ENCODE results near the gene DCAF10.
"Not testable (repeated sequence)": the region's sequence is repeated elsewhere in the genome, so short reads cannot be mapped to it uniquely, and the experiment has no call there.

Gene DCAF10

GRCh38 chr9:37870799-37871176 is 70.2 kb downstream of the DCAF10 start:
- H3K9ac ChIP-seq (ENCODE audit: insufficient read length, low read depth): no peak overlapping the region
- no peak for DNase-seq (ENCODE audit: low read depth, low spot score)
- no peak overlapping the region for H3K4me3 ChIP-seq (ENCODE audit: insufficient read length, low read depth)
- TF ChIP-seq ZNF274 (IDR thresholded peaks at IDR 0.05; ENCODE audit: low read depth, low read length) (no peak), YY1 (IDR thresholded peaks at IDR 0.05; ENCODE audit: insufficient read depth, insufficient read length) (no peak), SUZ12 (IDR thresholded peaks at IDR 0.05; ENCODE audit: extremely low read depth, insufficient read depth, insufficient read length) (no peak)
- no peaks in the 10 kb centered on the region for H3K36me3 ChIP-seq (ENCODE audit: insufficient read depth, insufficient read length, low read length)
- H3K4me1 ChIP-seq (ENCODE audit: insufficient read depth, insufficient read length): no peaks in the 10 kb centered on the region
- H3K9me3 ChIP-seq (ENCODE audit: insufficient read depth, low read length): no peaks in the 10 kb centered on the region
- H3K27me3 ChIP-seq (ENCODE audit: insufficient read depth, insufficient read length): no peaks in the 10 kb centered on the region

GRCh38 chr9:37873955-37874354 is 73.4 kb downstream of the DCAF10 start:
- H3K9me3 ChIP-seq (ENCODE audit: insufficient read depth, low read length): peaks cover 19% of the 10 kb centered on the region
- H3K9ac ChIP-seq (ENCODE audit: insufficient read length, low read depth): no peak overlapping the region
- H3K27me3 ChIP-seq (ENCODE audit: insufficient read depth, insufficient read length): no peaks in the 10 kb centered on the region
- TF ChIP-seq SUZ12 (IDR thresholded peaks at IDR 0.05; ENCODE audit: extremely low read depth, insufficient read depth, insufficient read length): no peak
- H3K4me3 ChIP-seq (ENCODE audit: insufficient read length, low read depth): no peak overlapping the region
- H3K4me1 ChIP-seq (ENCODE audit: insufficient read depth, insufficient read length): no peaks in the 10 kb centered on the region
- peaks cover 6% of the 10 kb centered on the region for H3K36me3 ChIP-seq (ENCODE audit: insufficient read depth, insufficient read length, low read length)
- no peak for DNase-seq (ENCODE audit: low read depth, low spot score)

- Histone ChIP-seq H3K36me3 (ENCODE audit: insufficient read depth, insufficient read length, low read length) (peaks cover 17% of the 10 kb centered on the region), H3K4me3 (ENCODE audit: insufficient read length, low read depth) (no peak overlapping the region), H3K9ac (ENCODE audit: insufficient read length, low read depth) (no peak overlapping the region), H3K9me3 (ENCODE audit: insufficient read depth, low read length) (peaks cover 19% of the 10 kb centered on the region), H3K27me3 (ENCODE audit: insufficient read depth, insufficient read length) (no peaks in the 10 kb centered on the region), H3K4me1 (ENCODE audit: insufficient read depth, insufficient read length) (no peaks in the 10 kb centered on the region)
- DNase-seq (ENCODE audit: low read depth, low spot score): no peak
- TF ChIP-seq SUZ12 (IDR thresholded peaks at IDR 0.05; ENCODE audit: extremely low read depth, insufficient read depth, insufficient read length) (no peak), YY1 (IDR thresholded peaks at IDR 0.05; ENCODE audit: insufficient read depth, insufficient read length) (no peak), ZNF274 (IDR thresholded peaks at IDR 0.05; ENCODE audit: low read depth, low read length) (no peak)
These were observed 75.8 kb downstream of the DCAF10 start for GRCh38 chr9:37876376-37876775.

GRCh38 chr9:37880916-37881479 is 80.4 kb downstream of the DCAF10 start:
- Histone ChIP-seq H3K9me3 (ENCODE audit: insufficient read depth, low read length) (peaks cover 19% of the 10 kb centered on the region), H3K36me3 (ENCODE audit: insufficient read depth, insufficient read length, low read length) (peaks cover 28% of the 10 kb centered on the region), H3K4me1 (ENCODE audit: insufficient read depth, insufficient read length) (no peaks in the 10 kb centered on the region), H3K9ac (ENCODE audit: insufficient read length, low read depth) (no peak overlapping the region), H3K4me3 (ENCODE audit: insufficient read length, low read depth) (no peak overlapping the region), H3K27me3 (ENCODE audit: insufficient read depth, insufficient read length) (no peaks in the 10 kb centered on the region)
- DNase-seq (ENCODE audit: low read depth, low spot score): no peak
- TF ChIP-seq SUZ12 (IDR thresholded peaks at IDR 0.05; ENCODE audit: extremely low read depth, insufficient read depth, insufficient read length) (no peak), ZNF274 (IDR thresholded peaks at IDR 0.05; ENCODE audit: low read depth, low read length) (no peak), YY1 (IDR thresholded peaks at IDR 0.05; ENCODE audit: insufficient read depth, insufficient read length) (no peak)

GRCh38 chr9:37887977-37888583 is 87.5 kb downstream of the DCAF10 start:
- not testable (repeated sequence) for DNase-seq (ENCODE audit: low read depth, low spot score); H3K4me3 ChIP-seq (ENCODE audit: insufficient read length, low read depth); H3K27me3 ChIP-seq (ENCODE audit: insufficient read depth, insufficient read length); H3K9ac ChIP-seq (ENCODE audit: insufficient read length, low read depth); H3K4me1 ChIP-seq (ENCODE audit: insufficient read depth, insufficient read length)
- Histone ChIP-seq H3K36me3 (ENCODE audit: insufficient read depth, insufficient read length, low read length) (peaks cover 64% of the 10 kb centered on the region), H3K9me3 (ENCODE audit: insufficient read depth, low read length) (peaks cover 14% of the 10 kb centered on the region; the same call in 1 of the 2 replicates)

GRCh38 chr9:37889536-37889935 is 88.9 kb downstream of the DCAF10 start:
- Histone ChIP-seq H3K36me3 (ENCODE audit: insufficient read depth, insufficient read length, low read length) (peaks cover 74% of the 10 kb centered on the region), H3K27me3 (ENCODE audit: insufficient read depth, insufficient read length) (no peaks in the 10 kb centered on the region), H3K4me3 (ENCODE audit: insufficient read length, low read depth) (no peak overlapping the region), H3K4me1 (ENCODE audit: insufficient read depth, insufficient read length) (no peaks in the 10 kb centered on the region), H3K9ac (ENCODE audit: insufficient read length, low read depth) (no peak overlapping the region), H3K9me3 (ENCODE audit: insufficient read depth, low read length) (peaks cover 14% of the 10 kb centered on the region; the same call in 1 of the 2 replicates)
- DNase-seq (ENCODE audit: low read depth, low spot score): no peak
- TF ChIP-seq YY1 (IDR thresholded peaks at IDR 0.05; ENCODE audit: insufficient read depth, insufficient read length) (no peak), SUZ12 (IDR thresholded peaks at IDR 0.05; ENCODE audit: extremely low read depth, insufficient read depth, insufficient read length) (no peak), ZNF274 (IDR thresholded peaks at IDR 0.05; ENCODE audit: low read depth, low read length) (no peak)

- not testable (repeated sequence) for DNase-seq (ENCODE audit: low read depth, low spot score); H3K9ac ChIP-seq (ENCODE audit: insufficient read length, low read depth)
These were observed 90.4 kb downstream of the DCAF10 start for GRCh38 chr9:37891042-37891441.

GRCh38 chr9:37892063-37892462 is 91.5 kb downstream of the DCAF10 start:
- no peak overlapping the region for H3K9ac ChIP-seq (ENCODE audit: insufficient read length, low read depth)
- H3K4me3 ChIP-seq (ENCODE audit: insufficient read length, low read depth): no peak overlapping the region
- no peak for TF ChIP-seq SUZ12 (IDR thresholded peaks at IDR 0.05; ENCODE audit: extremely low read depth, insufficient read depth, insufficient read length)
- no peak for TF ChIP-seq YY1 (IDR thresholded peaks at IDR 0.05; ENCODE audit: insufficient read depth, insufficient read length)
- no peak for TF ChIP-seq ZNF274 (IDR thresholded peaks at IDR 0.05; ENCODE audit: low read depth, low read length)
- H3K36me3 ChIP-seq (ENCODE audit: insufficient read depth, insufficient read length, low read length): peaks cover 86% of the 10 kb centered on the region
- H3K27me3 ChIP-seq (ENCODE audit: insufficient read depth, insufficient read length): no peaks in the 10 kb centered on the region
- H3K4me1 ChIP-seq (ENCODE audit: insufficient read depth, insufficient read length): no peaks in the 10 kb centered on the region
- no peak for DNase-seq (ENCODE audit: low read depth, low spot score)
- H3K9me3 ChIP-seq (ENCODE audit: insufficient read depth, low read length): peaks cover 14% of the 10 kb centered on the region; the same call in 1 of the 2 replicates

More at GRCh38 chr9:37891042-37891441, 90.4 kb downstream of the DCAF10 start:
- H3K4me3 ChIP-seq (ENCODE audit: insufficient read length, low read depth); H3K4me1 ChIP-seq (ENCODE audit: insufficient read depth, insufficient read length); H3K27me3 ChIP-seq (ENCODE audit: insufficient read depth, insufficient read length): not testable (repeated sequence)
- H3K9me3 ChIP-seq (ENCODE audit: insufficient read depth, low read length): peaks cover 14% of the 10 kb centered on the region; the same call in 1 of the 2 replicates
- peaks cover 81% of the 10 kb centered on the region for H3K36me3 ChIP-seq (ENCODE audit: insufficient read depth, insufficient read length, low read length)
